Kidney (tissue), 14 donors: ENCODE data around the gene ATG4D. TPM values are rescaled to one million over a fixed set of nuclear protein-coding genes. Genes with fewer than 3 reads are reported as not detected.

Experiments
- DNase-seq, 5 donors: peaks; one replicate each; pipeline ENCODE4 v3.0.0-alpha.2; 2013 to 2020
- FAIRE-seq: peaks from 2 replicates; lab custom pipeline; 2012; peaks lifted over from hg19 to GRCh38; lab: Jason Lieb, UNC
- H3K27ac ChIP-seq, 2 donors: one replicate each; pipeline ENCODE4 v1.7.0; 2013; ENCODE audit warnings: low read depth in 2 of 2, low read length in 2 of 2, inconsistent platforms in 1 of 2
- H3K27me3 ChIP-seq: one replicate; pipeline ENCODE4 v1.7.1; 2013; ENCODE audit warnings: low read length, inconsistent platforms; ENCODE audit not compliant: control insufficient read depth, insufficient read depth
- H3K36me3 ChIP-seq, 3 donors: one replicate each; pipeline versions ENCODE4 v1.7.0 to v1.7.1; 2013; ENCODE audit warnings: low read length in 3 of 3, control low read depth in 1 of 3, inconsistent platforms in 1 of 3; ENCODE audit not compliant: insufficient read depth in 3 of 3, control insufficient read depth in 2 of 3
- H3K4me1 ChIP-seq, 3 donors: one replicate each; pipeline versions ENCODE4 v1.7.0 to v1.7.1; 2013; ENCODE audit warnings: low read length in 3 of 3, inconsistent platforms in 1 of 3, low read depth in 1 of 3; ENCODE audit not compliant: control insufficient read depth in 2 of 3, insufficient read depth in 2 of 3
- H3K4me3 ChIP-seq, 3 donors: one replicate each; pipeline versions ENCODE4 v1.7.0 to v1.8.1; 2013; ENCODE audit warnings: low read length in 3 of 3, control low read depth in 1 of 3, inconsistent platforms in 1 of 3
- H3K9ac ChIP-seq, 3 donors: one replicate each; pipeline versions ENCODE4 v1.7.0 to v1.7.1; 2013; ENCODE audit warnings: low read length in 3 of 3, control low read depth in 1 of 3, inconsistent platforms in 1 of 3
- H3K9me3 ChIP-seq, 3 donors: one replicate each; pipeline versions ENCODE4 v1.7.0 to v1.7.1; 2013; ENCODE audit warnings: low read length in 3 of 3, control low read depth in 1 of 3, inconsistent platforms in 1 of 3; ENCODE audit not compliant: control insufficient read depth in 2 of 3, insufficient read depth in 1 of 3
- intact Hi-C: fragments of 100-400 bp; cut with DNase I; formaldehyde crosslinking; loops from one replicate; pipeline ENCODE4 v1.11.1; 2022
- polyA plus RNA-seq: library from polyadenylated mRNA; stranded (reverse); fragments of 350-450 nt; fragmentation: Illumina TruSeq; extraction: RNeasy Lipid Tissue Mini Kit (QIAGEN cat#74804); gene quantifications from one replicate; pipeline ENCODE4 v1.2.3, GENCODE V29; 2014; ENCODE audit warnings: low read depth, low replicate concordance; ENCODE audit not compliant: insufficient read depth
- total RNA-seq: library from RNA; stranded (reverse); fragmentation: NEBNext Ultra II Directional; extraction: Animal tissue kit (Norgen Biotek cat#: 25700); gene quantifications from one replicate; pipeline ENCODE4 v1.2.1, GENCODE V29; 2021
- TF ChIP-seq, protein P1 (sequence below): IDR thresholded peaks from 3 replicates; pipeline ENCODE4 v1.5.1; 2012; ENCODE audit warnings: mild to moderate bottlenecking, moderate library complexity, borderline replicate concordance; ENCODE audit not compliant: insufficient read depth; ENCODE audit errors: extremely low read depth
- donor health status: control.
- donor health status: control.
- donor health status: control.
- donor health status: control.
- donor health status: control.
- donor health status: DM: yes; HTN: yes; CAD: no.
- donor health status: Normal renal cell carcinoma (clear cell type).

ATG4D gene
- total and polyA plus RNA-seq, 2 donors from 2014 or later, result 32.7 to 91.7 TPM

DNA sequence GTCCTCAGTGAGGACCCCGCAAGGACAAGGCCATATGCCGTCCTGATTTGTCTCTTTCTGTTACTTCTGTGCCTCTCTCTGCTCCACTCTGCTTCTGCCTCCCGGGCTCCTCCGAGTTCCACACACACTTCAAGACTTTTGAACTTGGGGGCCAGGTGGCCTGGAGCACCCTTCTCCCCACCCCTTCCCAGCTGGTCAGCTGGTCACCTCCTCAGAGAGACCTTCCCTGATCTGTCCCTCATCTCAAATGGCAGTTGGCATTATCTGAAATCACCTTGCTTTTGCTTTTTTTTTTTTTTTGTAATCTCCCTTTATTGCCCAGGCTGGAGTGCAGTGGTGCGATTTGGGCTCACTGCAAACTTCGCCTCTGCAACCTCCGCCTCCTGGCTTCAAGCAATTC, 24.3 kb upstream of the ATG4D start:
- intact Hi-C loops, result no loop called here
- H3K4me1 ChIP-seq, result peaks cover 0 to 5% (median 4%) of the 10 kb centered on the region in 3 donors
- H3K27me3 ChIP-seq, result peaks cover 29% of the 10 kb centered on the region
- no peak overlapping the region for H3K4me3 ChIP-seq
- DNase-seq (no peak), FAIRE-seq (no peak)
- H3K9me3 ChIP-seq, result no peaks in the 10 kb centered on the region
- H3K36me3 ChIP-seq, result no peaks in the 10 kb centered on the region
- TF ChIP-seq, protein P1, sequence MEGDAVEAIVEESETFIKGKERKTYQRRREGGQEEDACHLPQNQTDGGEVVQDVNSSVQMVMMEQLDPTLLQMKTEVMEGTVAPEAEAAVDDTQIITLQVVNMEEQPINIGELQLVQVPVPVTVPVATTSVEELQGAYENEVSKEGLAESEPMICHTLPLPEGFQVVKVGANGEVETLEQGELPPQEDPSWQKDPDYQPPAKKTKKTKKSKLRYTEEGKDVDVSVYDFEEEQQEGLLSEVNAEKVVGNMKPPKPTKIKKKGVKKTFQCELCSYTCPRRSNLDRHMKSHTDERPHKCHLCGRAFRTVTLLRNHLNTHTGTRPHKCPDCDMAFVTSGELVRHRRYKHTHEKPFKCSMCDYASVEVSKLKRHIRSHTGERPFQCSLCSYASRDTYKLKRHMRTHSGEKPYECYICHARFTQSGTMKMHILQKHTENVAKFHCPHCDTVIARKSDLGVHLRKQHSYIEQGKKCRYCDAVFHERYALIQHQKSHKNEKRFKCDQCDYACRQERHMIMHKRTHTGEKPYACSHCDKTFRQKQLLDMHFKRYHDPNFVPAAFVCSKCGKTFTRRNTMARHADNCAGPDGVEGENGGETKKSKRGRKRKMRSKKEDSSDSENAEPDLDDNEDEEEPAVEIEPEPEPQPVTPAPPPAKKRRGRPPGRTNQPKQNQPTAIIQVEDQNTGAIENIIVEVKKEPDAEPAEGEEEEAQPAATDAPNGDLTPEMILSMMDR, result no peak
- no peak overlapping the region for H3K9ac ChIP-seq
- no peak overlapping the region for H3K27ac ChIP-seq

DNA sequence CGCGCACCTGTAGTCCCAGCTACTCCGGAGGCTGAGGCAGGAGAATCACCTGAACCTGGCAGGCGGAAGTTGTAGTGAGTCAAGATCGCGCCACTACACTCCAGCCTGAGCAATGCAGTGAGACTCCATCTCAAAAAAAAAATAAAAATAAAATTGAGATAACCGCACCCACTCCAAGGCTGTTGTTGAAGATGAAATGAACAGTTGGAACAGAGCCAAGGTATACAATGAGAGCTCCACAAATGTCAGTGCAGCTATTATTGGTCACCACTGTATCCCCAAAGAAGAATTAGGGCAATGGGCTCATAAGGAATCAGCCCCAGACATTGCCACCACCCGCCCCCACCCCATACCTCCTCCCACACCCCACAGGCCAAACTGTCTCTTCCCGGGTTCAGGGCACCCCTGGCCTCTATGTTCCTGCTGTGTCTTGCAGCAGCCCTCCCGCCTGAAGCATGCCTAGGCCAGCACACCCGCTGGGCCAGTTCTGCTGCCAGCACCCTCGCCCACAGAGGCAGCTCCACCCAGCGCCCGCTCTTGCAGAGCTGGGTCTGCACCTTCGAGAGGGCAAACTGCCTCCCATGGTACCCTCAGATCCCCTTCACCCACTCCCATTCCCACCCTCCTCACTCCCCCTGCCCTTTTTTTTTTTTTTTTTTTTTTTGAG, 22.9 kb upstream of the ATG4D start:
- H3K9ac ChIP-seq, result no peak overlapping the region
- DNase-seq (no peak), FAIRE-seq (no peak)
- H3K4me1 ChIP-seq, result peaks cover 0 to 4% (median 4%) of the 10 kb centered on the region in 3 donors
- H3K9me3 ChIP-seq, result no peaks in the 10 kb centered on the region
- H3K36me3 ChIP-seq, result no peaks in the 10 kb centered on the region
- no peak overlapping the region for H3K27ac ChIP-seq
- H3K27me3 ChIP-seq, result peaks cover 20% of the 10 kb centered on the region
- H3K4me3 ChIP-seq, result no peak overlapping the region
- TF ChIP-seq, protein P1, result no peak
- intact Hi-C loops, result no loop called here

DNA sequence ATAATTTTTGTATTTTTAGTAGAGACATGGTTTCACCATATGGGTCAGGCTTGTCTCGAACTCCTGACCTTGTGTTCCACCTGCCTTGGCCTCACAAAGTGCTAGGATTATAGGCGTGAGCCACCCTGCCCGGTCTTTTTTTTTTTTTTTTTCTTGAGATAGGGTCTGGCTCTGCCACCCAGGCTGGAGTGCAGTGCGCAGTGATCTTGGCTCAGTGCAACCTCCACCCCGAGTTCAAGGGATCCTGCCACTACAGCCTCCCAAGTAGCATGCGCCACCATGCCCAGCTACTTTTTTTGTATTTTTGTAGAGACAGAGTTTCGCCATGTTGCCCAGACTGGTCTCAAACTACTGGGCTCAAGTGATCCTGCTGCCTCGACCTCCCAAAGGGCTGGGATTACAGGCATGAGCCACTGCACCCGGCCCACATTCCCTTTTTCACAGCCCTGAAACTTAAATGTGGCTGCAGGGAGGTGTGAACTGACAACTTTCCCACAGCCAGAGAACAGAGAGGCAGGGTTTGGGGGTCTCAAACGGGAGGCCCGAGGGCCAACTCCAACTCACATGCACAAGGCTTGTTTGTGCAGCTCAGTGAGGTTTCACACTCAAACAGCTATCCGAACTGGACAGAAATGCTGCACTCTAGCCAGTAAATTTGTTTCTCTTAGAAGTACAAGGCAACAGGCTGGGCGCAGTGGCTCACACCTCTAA, 22.1 kb upstream of the ATG4D start:
- H3K27me3 ChIP-seq, result peaks cover 14% of the 10 kb centered on the region
- FAIRE-seq (no peak), DNase-seq (no peak)
- H3K4me3 ChIP-seq, result no peak overlapping the region
- H3K9ac ChIP-seq, result no peak overlapping the region
- TF ChIP-seq, protein P1, result no peak
- H3K4me1 ChIP-seq, result peaks cover 0 to 4% (median 4%) of the 10 kb centered on the region in 3 donors
- H3K36me3 ChIP-seq, result no peaks in the 10 kb centered on the region
- intact Hi-C loops, result no loop called here
- H3K27ac ChIP-seq, result no peak overlapping the region
- H3K9me3 ChIP-seq, result no peaks in the 10 kb centered on the region
